GM18909 (cell line): ENCODE data around the gene GRB14.
"Not testable (repeated sequence)": the region's sequence is repeated elsewhere in the genome, so short reads cannot be mapped to it uniquely, and the experiment has no call there.

Experiments
- ATAC-seq: cut with Tn5 transposase; IDR thresholded peaks from one replicate; pipeline ENCODE4 v1.9.1; 2021; ENCODE audit warnings: mild to moderate bottlenecking; ENCODE audit not compliant: unreplicated experiment, poor library complexity

GRB14 gene

DNA sequence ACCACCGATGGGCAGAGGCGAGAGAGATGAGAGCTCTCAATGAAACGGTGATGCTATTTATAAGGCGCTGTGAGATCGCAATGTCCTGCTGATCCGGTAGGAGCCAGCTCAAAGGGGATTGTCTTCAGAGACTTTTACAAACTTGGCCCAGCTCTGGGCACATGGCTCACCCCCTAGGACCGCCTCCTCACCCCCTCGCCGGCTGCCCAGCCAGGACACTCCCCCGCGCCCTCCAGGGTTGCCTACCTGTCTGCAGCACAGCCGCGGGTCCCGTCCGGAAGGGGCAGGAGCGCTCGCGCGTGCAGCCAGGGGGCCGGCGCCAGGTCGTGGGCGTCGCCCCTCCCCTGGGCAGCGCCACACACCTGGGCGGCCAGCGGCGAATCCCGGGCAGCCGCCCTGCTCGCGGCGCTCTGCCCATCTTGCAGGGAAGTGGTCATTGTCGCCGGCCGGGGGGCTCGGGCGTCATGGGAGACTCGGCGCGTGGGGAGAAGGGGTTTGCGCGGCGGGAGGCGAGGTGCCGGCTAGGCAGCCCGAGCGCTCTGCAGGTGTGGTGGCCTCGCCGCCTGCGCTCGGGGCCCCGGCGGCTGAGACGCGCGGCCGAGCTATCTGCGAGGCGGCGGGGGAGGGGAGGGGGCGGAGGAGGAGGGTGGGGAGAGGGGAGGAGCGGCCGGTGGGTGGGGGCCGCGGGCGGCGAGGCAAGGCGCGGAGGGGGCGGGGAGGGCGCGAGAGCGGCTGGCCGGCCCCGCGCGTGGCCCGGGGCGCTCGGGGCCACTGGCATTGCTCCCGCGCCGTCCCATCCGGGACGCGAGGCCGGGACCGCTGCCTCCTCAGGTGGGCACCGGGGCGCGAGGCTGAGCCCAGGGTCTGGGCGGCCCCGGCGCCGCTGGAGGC lies at the start of gene GRB14:
Gene GRB14, minus strand, starts transcription at position 610 of the 891 bp plus-strand sequence. Its CDS starts 173 bp downstream, at position 437.
- no peak for ATAC-seq

DNA sequence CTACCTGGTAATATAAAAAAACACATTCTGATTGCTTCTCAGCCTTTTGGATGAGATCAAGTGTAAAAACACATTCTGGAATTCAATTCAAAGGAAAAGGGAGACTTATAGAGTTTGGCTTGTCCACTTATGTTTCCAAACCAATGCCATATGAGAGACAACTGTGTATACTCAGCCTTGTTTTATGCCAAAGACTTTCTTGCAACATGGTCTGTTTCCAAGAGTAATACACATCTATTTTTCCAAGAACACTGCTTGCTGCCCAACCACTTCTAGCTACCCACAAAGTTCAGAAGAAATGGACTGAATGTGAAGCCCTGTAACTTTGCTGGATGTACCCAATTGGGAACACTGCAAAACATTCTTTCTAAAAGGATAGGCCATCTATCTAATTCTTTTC lies 48.0 kb upstream of the GRB14 start:
- ATAC-seq = no peak

DNA sequence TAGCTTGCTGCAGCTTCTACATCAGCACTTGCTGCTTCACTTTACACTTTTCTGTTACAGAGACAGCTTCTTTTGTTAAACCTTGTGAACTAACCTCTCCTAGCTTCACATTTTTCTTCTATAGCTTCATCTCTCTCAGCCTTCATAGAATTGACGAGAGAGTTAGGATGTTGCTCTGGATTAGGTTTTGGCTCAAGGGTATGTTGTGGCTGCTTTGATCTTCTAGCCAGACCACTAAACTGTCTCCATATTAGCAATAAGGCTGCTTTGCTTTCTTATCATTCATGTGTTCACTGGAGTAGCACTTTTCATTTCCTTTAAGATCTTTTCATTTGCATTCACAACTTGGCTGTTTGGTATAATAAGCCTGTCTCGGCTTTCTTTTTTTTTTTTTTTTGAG lies 46.3 kb upstream of the GRB14 start:
- no peak for ATAC-seq

DNA sequence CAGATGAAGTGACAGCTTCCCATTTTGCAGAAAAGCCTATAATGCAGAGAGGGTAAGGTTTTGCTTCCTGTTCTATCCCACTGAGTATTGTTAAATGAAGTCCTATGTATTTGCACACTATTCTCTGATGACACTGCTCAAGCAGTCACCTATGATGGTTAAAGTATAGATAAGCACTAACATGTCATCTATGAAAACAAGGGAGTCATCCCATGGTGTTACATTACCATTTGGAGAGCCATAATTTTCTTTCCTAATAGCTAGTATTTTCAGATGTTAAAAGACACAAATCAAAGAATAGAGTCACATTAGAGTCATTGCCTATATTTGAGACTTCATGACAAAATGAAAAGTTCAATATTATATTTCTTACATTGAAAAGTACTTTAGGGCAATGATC lies 42.8 kb upstream of the GRB14 start:
- ATAC-seq = no peak

DNA sequence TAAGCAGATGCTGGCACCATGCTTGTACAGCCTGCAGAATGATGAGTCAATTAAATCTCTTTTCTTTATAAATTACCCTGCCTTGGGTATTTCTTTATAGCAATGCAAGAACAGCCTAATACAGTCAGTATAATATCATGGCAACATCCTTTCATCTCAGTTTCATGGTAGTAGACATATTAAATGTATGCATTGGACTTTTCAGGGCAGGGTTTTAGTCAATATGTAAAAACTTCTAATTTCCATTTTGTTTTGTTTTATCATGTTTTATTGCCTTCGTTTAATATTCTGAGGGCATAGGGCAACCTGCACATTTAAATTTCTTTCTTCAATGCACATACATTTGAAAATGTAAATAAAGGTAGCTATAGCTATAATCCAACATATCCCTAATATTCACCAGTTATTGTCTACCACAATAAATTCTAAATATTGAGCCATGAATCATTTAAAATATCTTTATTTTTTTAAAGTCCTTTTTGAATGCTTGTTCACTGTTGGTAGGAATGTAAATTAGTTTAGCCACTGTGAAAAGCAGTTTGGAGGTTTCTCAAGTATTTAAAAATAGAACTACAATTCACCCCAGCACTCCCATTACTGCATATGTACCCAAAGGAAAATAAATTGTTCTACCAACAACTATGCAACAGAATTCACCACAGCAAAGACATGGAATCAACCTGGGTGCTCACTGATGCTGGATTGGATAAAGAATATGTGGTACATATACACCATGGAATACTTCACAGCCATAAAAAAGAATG lies 41.8 kb upstream of the GRB14 start:
- ATAC-seq = no peak

DNA sequence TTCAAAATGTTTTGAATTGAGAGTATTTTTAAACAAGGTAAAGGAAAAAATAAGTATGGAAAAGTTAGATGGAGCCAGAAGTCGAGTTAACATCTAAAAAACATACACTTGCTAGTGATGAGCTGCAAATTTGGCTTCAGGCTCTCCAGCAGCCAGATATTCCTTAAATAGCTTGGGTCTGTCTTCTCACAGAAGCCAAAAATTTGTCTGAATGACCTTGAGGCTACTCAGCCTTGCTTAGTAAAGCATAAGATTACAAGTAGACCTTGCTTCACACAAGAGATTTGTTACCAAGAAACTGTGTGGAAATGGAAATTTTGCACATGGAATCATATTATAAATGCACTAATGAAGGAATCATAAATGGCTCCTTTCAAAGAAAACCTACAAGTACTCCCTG lies 40.8 kb upstream of the GRB14 start:
- ATAC-seq = no peak

DNA sequence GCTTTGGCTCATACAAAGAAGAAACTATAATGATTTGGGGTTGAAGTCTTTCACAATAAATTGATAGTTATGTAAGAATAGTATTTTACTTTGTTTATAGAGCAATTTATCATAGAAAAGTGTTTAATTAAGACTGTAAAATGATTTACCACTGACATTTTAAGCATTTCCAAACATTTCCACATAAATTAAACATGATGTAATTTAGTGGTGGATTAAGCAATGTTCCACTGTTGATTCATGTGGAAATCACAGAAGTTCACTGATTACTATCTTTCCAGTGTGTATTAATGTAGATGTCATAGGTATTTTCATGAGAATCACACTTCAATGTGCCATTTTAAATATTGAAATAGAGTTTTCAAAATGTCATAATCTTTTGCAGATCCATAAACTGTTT lies 40.1 kb upstream of the GRB14 start:
- no peak for ATAC-seq

DNA sequence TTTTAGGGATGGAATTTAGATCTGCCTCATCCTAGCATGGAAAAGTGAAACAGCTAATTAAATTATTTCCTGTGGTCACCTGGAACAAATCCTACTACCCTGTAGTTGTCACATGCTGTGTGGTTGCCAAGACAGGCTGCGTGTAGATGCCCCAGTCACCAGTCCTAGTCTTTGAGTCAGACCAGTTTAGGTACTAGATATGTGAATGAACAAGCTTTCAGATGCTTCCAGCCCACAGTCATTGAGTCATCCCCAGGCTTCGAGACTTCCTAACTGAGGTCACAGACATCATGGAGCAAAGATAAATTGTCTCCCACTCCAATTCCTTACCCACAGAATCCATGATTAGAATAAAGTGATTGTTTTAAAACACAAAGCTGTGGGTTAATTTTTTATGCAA lies 35.8 kb upstream of the GRB14 start:
- no peak for ATAC-seq

DNA sequence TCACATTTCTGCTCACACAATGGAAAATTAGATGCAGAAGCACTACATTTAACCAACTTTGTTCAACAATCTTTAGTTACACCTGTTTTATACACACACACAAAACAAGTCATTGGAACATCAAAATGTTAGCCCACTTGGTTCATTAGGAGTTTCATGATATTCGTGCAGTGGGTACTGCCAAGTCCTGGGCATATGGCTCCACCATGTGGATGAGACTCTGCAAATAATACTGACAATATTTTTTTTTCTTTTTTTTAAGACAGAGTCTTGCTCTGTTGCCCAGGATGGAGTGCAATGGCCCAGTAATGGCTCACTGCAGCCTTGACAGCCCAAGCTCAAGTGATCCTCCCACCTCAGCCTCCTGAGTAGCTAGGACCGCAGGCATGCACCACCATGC lies 34.5 kb upstream of the GRB14 start:
- no peak for ATAC-seq

DNA sequence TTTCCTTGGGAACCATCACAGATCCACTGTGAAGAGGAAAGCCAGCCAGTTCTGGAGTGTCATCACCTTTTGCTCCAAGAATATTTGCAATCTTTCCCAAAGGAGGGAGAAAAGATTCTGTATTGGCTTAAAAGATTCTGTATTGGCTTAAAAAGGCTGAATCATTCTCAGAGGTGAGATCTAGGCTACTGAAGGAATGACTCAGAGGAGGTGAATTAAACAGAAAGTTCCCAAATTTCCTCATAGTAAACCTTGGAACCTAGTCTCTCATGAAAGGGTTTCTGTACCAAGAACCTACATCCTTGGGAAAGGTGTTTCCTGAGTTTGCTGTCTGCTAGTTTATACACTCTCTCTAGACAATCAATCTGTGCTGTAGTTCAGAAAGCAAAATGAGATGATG lies 34.1 kb upstream of the GRB14 start:
- ATAC-seq = no peak

DNA sequence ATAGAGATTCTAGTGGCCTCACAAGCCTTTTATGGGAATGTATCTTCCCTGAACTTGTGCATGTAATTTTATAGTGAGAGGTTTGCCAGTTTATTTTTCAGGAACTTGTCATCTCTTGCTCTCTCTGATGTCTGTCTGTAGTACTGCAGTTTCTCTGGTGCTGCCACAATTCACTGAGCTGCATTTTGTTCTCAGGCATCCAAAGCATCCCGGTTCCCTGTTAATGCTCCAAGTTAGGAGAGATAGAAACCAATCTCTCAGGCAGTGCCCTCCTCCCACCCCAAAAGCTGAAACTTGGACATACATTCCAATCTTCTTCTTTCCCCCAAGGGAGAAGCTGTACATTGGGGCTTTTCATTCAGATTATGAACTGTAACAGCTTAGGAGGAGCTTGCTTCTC lies 30.1 kb upstream of the GRB14 start:
- ATAC-seq = no peak

DNA sequence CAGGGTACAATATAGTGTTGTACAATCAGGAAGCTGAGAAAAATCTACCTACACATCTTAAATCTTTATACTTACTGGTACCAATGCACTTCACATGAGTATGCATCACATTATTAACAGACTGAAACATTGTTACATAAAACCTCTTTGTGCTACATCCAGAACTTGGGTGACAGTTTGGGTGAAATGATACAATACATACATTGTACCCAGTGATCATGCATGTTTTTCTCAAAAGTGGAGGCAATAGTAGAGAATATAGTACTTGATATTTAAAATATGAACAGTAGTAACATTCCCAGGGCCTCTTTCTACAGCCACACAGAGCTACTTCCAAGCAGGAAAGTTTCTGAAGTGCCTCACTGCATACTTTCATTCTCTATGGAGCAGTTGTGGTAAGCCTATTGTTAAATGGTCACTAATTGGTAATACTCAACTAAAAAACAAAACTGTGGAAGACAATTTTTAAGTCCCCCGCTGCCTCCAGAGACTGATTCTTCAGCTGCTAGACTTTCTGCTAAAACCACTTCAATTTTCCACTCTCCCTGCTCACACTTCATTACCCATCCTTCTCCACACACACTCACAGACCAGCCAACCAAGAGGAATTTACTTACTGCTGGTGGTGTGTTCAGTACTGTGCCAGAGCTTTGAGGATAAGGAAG lies 22.9 kb upstream of the GRB14 start:
- ATAC-seq = no peak

DNA sequence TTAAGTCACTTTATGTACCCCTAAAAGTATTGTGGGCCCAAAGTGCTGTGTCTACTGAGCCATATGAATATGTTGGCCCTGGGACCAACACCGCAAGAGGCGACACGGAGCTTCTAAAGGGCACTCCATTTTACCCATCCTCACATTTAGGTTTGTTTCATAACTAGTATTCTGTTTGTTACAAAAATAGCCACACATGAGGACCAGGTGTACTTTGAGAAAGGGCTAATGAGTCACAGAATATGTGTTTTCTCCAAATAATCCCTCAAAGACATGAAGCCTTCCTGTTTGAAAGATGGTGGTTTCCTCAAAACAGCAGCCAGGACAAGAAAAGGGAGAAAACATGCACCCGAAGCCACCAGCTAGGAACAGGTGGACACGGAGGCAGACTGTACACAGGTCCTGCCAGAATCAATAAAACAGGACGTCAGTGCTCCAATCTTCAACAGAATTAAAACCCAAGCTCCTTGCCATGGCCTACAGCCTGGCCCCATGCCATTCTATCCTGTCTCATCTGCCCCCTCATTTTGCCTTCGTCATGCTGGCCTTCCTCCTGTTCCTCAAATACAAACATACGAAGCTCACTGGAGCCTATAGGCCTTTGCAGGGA lies 21.8 kb upstream of the GRB14 start:
- no peak for ATAC-seq

DNA sequence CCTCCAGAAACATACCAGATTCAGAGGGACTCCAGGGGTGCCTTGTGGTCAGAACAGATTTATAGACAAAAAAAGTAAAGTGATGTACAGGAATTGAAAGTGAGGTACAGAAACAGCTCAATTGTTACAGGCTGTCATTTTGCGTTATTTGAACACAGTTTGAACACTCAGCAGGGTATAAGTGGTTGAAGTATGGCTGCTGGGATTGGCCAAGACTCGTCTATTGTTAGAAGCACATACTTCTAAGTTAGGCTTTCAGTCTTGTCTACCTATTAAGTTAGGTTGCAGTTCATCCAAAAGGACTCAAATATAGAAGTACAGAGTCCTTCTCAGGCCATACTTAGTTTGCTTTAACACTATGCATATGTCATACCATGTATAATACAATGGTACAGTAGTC lies 21.0 kb upstream of the GRB14 start:
- no peak for ATAC-seq

DNA sequence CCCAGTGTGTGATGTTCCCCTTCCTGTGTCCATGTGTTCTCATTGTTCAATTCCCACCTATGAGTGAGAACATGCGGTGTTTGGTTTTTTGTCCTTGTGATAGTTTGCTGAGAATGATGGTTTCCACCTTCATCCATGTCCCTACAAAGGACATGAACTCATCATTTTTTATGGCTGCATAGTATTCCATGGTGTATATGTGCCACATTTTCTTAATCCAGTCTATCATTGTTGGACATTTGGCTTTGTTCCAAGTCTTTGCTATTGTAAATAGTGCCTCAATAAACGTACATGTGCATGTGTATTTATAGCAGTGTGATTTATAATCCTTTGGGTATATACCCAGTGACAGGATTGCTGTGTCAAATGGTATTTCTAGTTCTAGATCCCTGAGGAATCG lies 7.0 kb upstream of the GRB14 start:
- ATAC-seq = not testable (repeated sequence)

DNA sequence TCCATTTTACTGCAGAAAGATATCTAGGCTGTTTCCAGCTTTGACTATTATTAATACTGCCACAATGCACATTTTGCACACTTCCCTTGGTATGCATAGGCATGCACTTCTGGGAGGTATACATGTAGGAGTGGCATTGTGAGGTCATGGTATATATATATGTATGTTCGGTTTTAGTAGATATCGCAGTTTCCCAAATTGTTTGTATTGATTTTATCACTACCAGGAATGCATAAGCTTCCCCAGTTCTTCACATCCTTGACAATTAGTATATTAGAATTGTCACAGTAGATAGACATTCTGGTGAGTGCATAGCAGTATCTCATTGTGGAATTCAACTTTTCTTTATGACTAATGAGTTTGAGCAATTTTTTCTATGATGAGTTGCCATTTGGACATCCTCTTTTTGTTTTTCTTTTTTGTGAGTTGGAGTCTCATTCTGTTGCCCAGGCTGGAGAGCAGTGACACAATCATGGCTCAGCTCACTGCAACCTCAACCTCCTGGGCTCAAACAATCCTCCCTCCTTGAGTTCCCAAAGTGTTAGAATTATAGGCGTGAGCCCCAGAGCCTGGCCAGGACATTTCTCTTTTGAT lies 4.2 kb upstream of the GRB14 start:
- ATAC-seq = no peak

DNA sequence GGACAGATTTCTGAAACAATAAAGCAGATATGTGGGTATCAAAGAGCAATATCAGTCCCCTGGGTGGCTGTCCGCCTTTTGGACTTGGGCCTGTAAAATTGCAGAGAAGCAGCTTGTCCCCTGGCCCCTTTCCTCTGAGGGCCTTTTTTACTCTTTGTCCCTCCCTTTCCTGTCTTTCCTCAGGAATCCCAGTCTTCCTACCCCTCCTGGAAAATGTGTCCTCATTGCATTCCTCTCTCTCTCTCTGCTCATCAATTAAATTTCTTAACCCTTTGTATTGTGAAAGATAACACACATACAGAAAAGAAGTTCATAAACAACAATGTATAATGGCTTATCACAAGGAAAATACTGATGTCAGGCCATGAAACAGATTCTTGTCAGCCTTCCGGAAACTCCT lies 3.0 kb upstream of the GRB14 start:
- ATAC-seq = no peak

DNA sequence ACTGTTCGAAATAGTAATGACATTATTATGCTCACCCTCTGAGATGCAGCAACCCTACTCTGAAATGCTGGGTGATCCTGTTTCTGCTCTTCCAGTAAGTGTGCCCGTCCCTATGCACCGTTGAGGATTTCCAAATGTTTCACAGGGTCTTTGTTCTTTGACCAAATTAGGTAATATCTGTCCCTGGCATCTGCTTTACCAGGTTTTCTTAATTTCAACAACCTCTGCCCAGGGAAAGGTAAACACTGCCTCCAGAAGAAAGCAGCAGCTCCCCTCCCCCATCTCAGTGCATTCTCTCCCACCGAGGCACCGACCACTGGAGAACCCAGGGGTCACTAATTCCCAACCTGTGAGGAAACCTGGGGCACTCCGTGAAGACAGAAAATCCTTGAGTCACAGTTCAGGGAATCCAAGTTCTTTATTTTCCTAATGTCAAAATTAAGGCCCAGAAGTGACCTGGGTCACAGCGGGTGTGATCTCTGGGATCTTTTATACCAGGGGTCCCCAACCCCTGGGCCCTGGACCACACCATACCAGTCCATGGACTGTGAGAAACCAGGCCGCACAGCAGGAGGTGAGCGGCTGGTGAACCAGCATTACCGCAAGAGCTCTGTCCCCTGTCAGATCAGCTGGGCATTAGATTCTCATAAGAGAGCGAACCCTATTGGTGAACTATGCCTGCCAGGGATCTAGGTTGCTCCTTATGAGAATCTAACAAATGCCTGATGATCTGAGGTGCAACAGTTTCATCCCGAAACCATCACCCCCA lies 1.2 kb upstream of the GRB14 start:
- no peak for ATAC-seq

DNA sequence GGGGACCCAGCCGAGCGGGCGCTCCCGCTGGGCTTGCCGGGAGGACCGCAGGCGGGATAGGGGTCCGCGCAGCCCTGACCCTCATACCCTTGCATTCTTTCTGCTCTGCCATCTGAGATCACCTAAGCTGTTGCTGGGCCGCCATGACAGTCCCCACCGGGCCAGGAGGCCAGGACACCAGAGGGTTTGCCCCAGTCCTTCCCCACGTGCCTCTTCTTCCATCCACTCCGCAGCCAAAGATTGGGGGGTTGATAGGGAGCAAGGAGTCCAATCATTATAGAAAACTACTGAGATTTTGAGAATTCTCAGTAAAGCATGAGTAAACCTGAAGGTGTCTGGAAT lies 453 bp upstream of the GRB14 start:
- no peak for ATAC-seq

DNA sequence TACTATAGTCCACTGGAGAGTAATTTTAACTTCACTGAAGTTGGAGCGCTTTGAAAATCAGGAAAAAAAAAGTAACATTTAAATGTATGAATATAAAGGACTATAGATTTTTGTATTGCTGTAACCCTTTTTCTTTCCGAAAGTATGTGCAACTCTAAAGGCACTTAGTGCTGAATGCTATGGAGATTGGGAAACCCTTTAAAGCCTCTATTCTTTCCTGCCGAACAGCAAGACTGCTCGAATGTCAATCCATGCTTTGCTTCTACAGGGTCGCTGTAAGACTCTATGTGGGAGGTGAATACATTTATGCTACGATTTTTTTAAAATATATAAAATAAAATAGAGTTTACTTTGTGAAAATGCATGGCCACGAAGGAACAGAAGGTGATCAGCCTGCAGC lies 825 bp downstream of the GRB14 start:
- no peak for ATAC-seq
